ENCODE measurements around the gene OR51E1. TPM values are rescaled to one million over a fixed set of nuclear protein-coding genes. Genes with fewer than 3 reads are reported as not detected.

OR51E1 gene
- total and polyA plus RNA-seq, 2 donors (not counting 3 experiments of a cell fraction or from before 2014, with no cell fraction given): not detected

- Histone ChIP-seq H3K27me3 (ENCODE audit: control insufficient read depth in 2 of 2, insufficient read depth in 2 of 2, low read length in 2 of 2) (no peaks in the 10 kb centered on the region), H2AFZ (ENCODE audit: low read depth, low read length) (no peak overlapping the region), H3K27ac (ENCODE audit: insufficient read depth, low read depth, low read length) (no peak overlapping the region), H3K36me3 (ENCODE audit: control insufficient read depth in 2 of 2, extremely low read depth in 1 of 2, insufficient read depth in 2 of 2, low read length in 2 of 2) (no peaks in the 10 kb centered on the region), H3K4me1 (ENCODE audit: control insufficient read depth, extremely low read depth, insufficient read depth, low read length) (no peaks in the 10 kb centered on the region), H4K20me1 (replicated peaks; ENCODE audit: control insufficient read depth, extremely low read depth, insufficient read depth, low read length) (no peaks in the 10 kb centered on the region), H3K9me3 (replicated peaks; ENCODE audit: control insufficient read depth, insufficient read depth, low read length) (no peaks in the 10 kb centered on the region), H3K4me2 (ENCODE audit: insufficient read depth, low read length) (no peak overlapping the region), H3K9me1 (replicated peaks; ENCODE audit: control insufficient read depth, extremely low read depth, insufficient read depth, low read length) (no peaks in the 10 kb centered on the region), H3K4me3 (replicated peaks in 1 of 3; ENCODE audit: insufficient read depth in 1 of 3, low read depth in 1 of 3, low read length in 3 of 3) (no peak overlapping the region), H3K79me2 (ENCODE audit: control insufficient read depth, insufficient read depth, low read length) (no peaks in the 10 kb centered on the region), H3K9ac (replicated peaks; ENCODE audit: extremely low read depth, insufficient read depth, low read length) (no peak overlapping the region)
- DNase-seq (ENCODE audit: low read depth, low spot score): no peak
- no peak for TF ChIP-seq MAX (IDR thresholded peaks at IDR 0.05; ENCODE audit: insufficient read depth, insufficient read length)
- no peak for TF ChIP-seq GATA2 (IDR thresholded peaks at IDR 0.05; ENCODE audit: insufficient read depth, insufficient read length, low read depth, low read length)
- no peak for TF ChIP-seq POLR2A (IDR thresholded peaks at IDR 0.05; ENCODE audit: low read depth, low read length)
- POLR2A ChIA-PET: no interaction called here
- CTCF ChIA-PET: no interaction called here
- intact Hi-C loops (cut with micrococcal nuclease): no loop called here
- no TSS peak for BruUV-seq (replicated peaks)
- dilution Hi-C loops (cut with MboI; ENCODE audit: extremely low pct_ligation_motif_present, low sequenced_read_pairs): no loop called here
- no peak for FAIRE-seq
Measured at GRCh38 chr11:4644233-4644632, 451 bp downstream of the OR51E1 start.

GRCh38 chr11:4645974-4646373, 2.2 kb downstream of the OR51E1 start:
- H3K27me3 ChIP-seq (ENCODE audit: control insufficient read depth in 2 of 2, insufficient read depth in 2 of 2, low read length in 2 of 2): no peaks in the 10 kb centered on the region
- H3K9ac ChIP-seq (replicated peaks; ENCODE audit: extremely low read depth, insufficient read depth, low read length): no peak overlapping the region
- no peaks in the 10 kb centered on the region for H3K4me1 ChIP-seq (ENCODE audit: control insufficient read depth, extremely low read depth, insufficient read depth, low read length)
- intact Hi-C loops (cut with micrococcal nuclease): no loop called here
- H4K20me1 ChIP-seq (replicated peaks; ENCODE audit: control insufficient read depth, extremely low read depth, insufficient read depth, low read length): no peaks in the 10 kb centered on the region
- no peak overlapping the region for H3K4me2 ChIP-seq (ENCODE audit: insufficient read depth, low read length)
- H3K9me1 ChIP-seq (replicated peaks; ENCODE audit: control insufficient read depth, extremely low read depth, insufficient read depth, low read length): no peaks in the 10 kb centered on the region
- no peaks in the 10 kb centered on the region for H3K9me3 ChIP-seq (replicated peaks; ENCODE audit: control insufficient read depth, insufficient read depth, low read length)
- H3K27ac ChIP-seq (ENCODE audit: insufficient read depth, low read depth, low read length): no peak overlapping the region
- no peak for TF ChIP-seq POLR2A (IDR thresholded peaks at IDR 0.05; ENCODE audit: low read depth, low read length)
- H3K79me2 ChIP-seq (ENCODE audit: control insufficient read depth, insufficient read depth, low read length): no peaks in the 10 kb centered on the region
- POLR2A ChIA-PET: no interaction called here
- dilution Hi-C loops (cut with MboI; ENCODE audit: extremely low pct_ligation_motif_present, low sequenced_read_pairs): no loop called here
- no peak overlapping the region for H3K4me3 ChIP-seq (replicated peaks in 1 of 3; ENCODE audit: insufficient read depth in 1 of 3, low read depth in 1 of 3, low read length in 3 of 3)
- FAIRE-seq: no peak
- no peak overlapping the region for H2AFZ ChIP-seq (ENCODE audit: low read depth, low read length)
- H3K36me3 ChIP-seq (ENCODE audit: control insufficient read depth in 2 of 2, extremely low read depth in 1 of 2, insufficient read depth in 2 of 2, low read length in 2 of 2): no peaks in the 10 kb centered on the region
- BruUV-seq (replicated peaks): no TSS peak
- CTCF ChIA-PET: interaction anchor here (5.5 kb wide), 1 partner anchor 9 kb away, joined by 32 read pairs; the partner anchor contains the start of gene OR51D1
- no peak for DNase-seq (ENCODE audit: low read depth, low spot score)

Data from endothelial cell of umbilical vein (primary cell).